K562 (cell line): ENCODE data around the gene SUCO. TPM values are rescaled to one million over a fixed set of nuclear protein-coding genes. Genes with fewer than 3 reads are reported as not detected.
A peak's percentile ranks its signal among the peaks of the same experiment; 100 is the strongest.

Source experiments
- ATAC-seq: fragments of 200-7000 bp; cut with Tn5 transposase; 3 replicates; pipeline ENCODE4 v1.9.1; 2020; ENCODE audit warnings: moderate library complexity
- BruUV-seq: library from RNA; stranded (reverse); fragments of 400-500 nt; replicated peaks from 2 replicates; lab custom pipeline; 2021; lab: Mats Ljungman, UMichigan
- CTCF ChIA-PET: fragments of 300-600 bp; formaldehyde crosslinking; extraction: SDS; loops from one replicate; lab custom pipeline; 2021; ENCODE audit warnings: low intra/inter-chr PET ratio; lab: Yijun Ruan, JAX
- POLR2A ChIA-PET: fragments of 300-600, 350-650 bp; sonication (Branson Sonifier 250); formaldehyde crosslinking; extraction: SDS; loops from one replicate; lab custom pipeline; 2021; ENCODE audit warnings: antibody characterized with exemption, inconsistent platforms; lab: Yijun Ruan, JAX
- DNase-seq, 4 experiments: peaks; one replicate each; pipeline versions ENCODE4 v3.0.0 to v3.0.0-alpha.2; 2011 to 2018; ENCODE audit warnings: low spot score in 3 of 4, mixed read lengths in 3 of 4; ENCODE audit errors: extremely low read depth in 1 of 4
- FAIRE-seq: peaks from 2 replicates; lab custom pipeline; 2011; peaks lifted over from hg19 to GRCh38; lab: Jason Lieb, UNC
- H2AFZ ChIP-seq: 2 replicates; pipeline ENCODE4 v1.6.0; 2011; ENCODE audit warnings: low read depth, low read length, control low read depth, inconsistent platforms
- H3K27ac ChIP-seq: fragments of 200-600 bp; 3 replicates; pipeline ENCODE4 v1.8.0; 2011; ENCODE audit warnings: low read depth, mild to moderate bottlenecking, control low read depth, inconsistent platforms, low read length, moderate library complexity, mixed read lengths; ENCODE audit errors: extremely low read depth
- H3K27me3 ChIP-seq, 2 experiments: fragments of 300-600 bp in 1 of 2; 2 replicates in 1 of 2; 3 replicates in 1 of 2; pipeline versions ENCODE4 v1.6.0 to v1.8.0; 2011; ENCODE audit warnings: inconsistent platforms in 2 of 2, low read length in 2 of 2, mild to moderate bottlenecking in 1 of 2, mixed read lengths in 1 of 2, moderate library complexity in 1 of 2; ENCODE audit not compliant: control insufficient read depth in 2 of 2, insufficient read depth in 2 of 2
- H3K36me3 ChIP-seq: fragments of 300-600 bp; 3 replicates; pipeline ENCODE4 v1.8.0; 2011; ENCODE audit warnings: mild to moderate bottlenecking, low read length, inconsistent platforms; ENCODE audit not compliant: control insufficient read depth, insufficient read depth
- H3K4me1 ChIP-seq, 2 experiments: fragments of 200-600 bp in 1 of 2; replicated peaks in 1 of 2; 2 replicates in 1 of 2; 3 replicates in 1 of 2; pipeline versions ENCODE4 v1.5.1 to v1.8.0; 2011; ENCODE audit warnings: inconsistent platforms in 2 of 2, low read length in 2 of 2, mild to moderate bottlenecking in 1 of 2, mixed read lengths in 1 of 2, moderate library complexity in 1 of 2; ENCODE audit not compliant: control insufficient read depth in 2 of 2, insufficient read depth in 2 of 2
- H3K4me2 ChIP-seq: 2 replicates; pipeline ENCODE4 v1.6.1; 2011; ENCODE audit warnings: low read length, control low read depth, inconsistent platforms, mixed read lengths; ENCODE audit not compliant: insufficient read depth
- H3K4me3 ChIP-seq: fragments of 200-600 bp; sonication (generic), shearing (Covaris generic); 2 replicates; pipeline ENCODE4 v1.5.1; 2016; ENCODE audit warnings: control low read depth, inconsistent platforms
- H3K79me2 ChIP-seq: fragments of 200-600 bp; 3 replicates; pipeline ENCODE4 v1.8.0; 2011; ENCODE audit warnings: low read length, inconsistent platforms; ENCODE audit not compliant: control insufficient read depth, insufficient read depth
- H3K9ac ChIP-seq, 2 experiments: 2 replicates each; pipeline versions ENCODE4 v1.6.0 to v1.6.1; 2011; ENCODE audit warnings: low read depth in 2 of 2, low read length in 2 of 2, control low read depth in 1 of 2, inconsistent platforms in 1 of 2, mild to moderate bottlenecking in 1 of 2, mixed read lengths in 1 of 2; ENCODE audit not compliant: insufficient read depth in 1 of 2
- H3K9me1 ChIP-seq: one replicate; pipeline ENCODE4 v1.6.0; 2011; ENCODE audit warnings: inconsistent platforms, mild to moderate bottlenecking, low read length, moderate library complexity; ENCODE audit not compliant: control insufficient read depth, insufficient read depth
- H3K9me3 ChIP-seq: replicated peaks from 2 replicates; pipeline ENCODE4 v1.5.1; 2011; ENCODE audit warnings: low read depth, low read length, inconsistent platforms; ENCODE audit not compliant: control insufficient read depth, insufficient read depth
- H4K20me1 ChIP-seq: replicated peaks from 2 replicates; pipeline ENCODE4 v1.6.1; 2011; ENCODE audit warnings: low read length, inconsistent platforms, mixed read lengths; ENCODE audit not compliant: control insufficient read depth, insufficient read depth
- FIP1L1 ChIP-seq: fragments of 200-400 bp; formaldehyde crosslinking; IDR thresholded peaks from 2 replicates; pipeline ENCODE4 v1.6.1; 2018; ENCODE audit warnings: mild to moderate bottlenecking, low read depth, low read length; ENCODE audit not compliant: poor library complexity, severe bottlenecking
- NFIC ChIP-seq: fragments of 450-650 bp; IDR thresholded peaks from 2 replicates; pipeline ENCODE4 v1.6.1; 2017; ENCODE audit warnings: mild to moderate bottlenecking, inconsistent platforms
- RBBP5 ChIP-seq: fragments of 200-600 bp; sonication (generic); IDR thresholded peaks from 2 replicates; pipeline ENCODE4 v1.6.1; 2012; ENCODE audit warnings: borderline replicate concordance, mild to moderate bottlenecking, low read length, control low read depth, inconsistent platforms; ENCODE audit not compliant: insufficient read depth, poor library complexity, severe bottlenecking
- WGBS: fragments of 100-300 bp; shearing (Covaris generic); methylation state at CpG from one replicate; pipeline ENCODE4 v1.1.6; 2016; ENCODE audit warnings: low coverage, mixed read lengths; ENCODE audit not compliant: insufficient coverage; ENCODE audit errors: missing lambda C conversion rate; 5-methylcytosine and 5-hydroxymethylcytosine counted together
- in situ Hi-C: fragments of 300-500 bp; cut with MboI; formaldehyde crosslinking; loops from 4 replicates; pipeline ENCODE4 v1.15.0; 2018; ENCODE audit warnings: inconsistent platforms, mixed read lengths
- intact Hi-C: fragments of 100-400 bp; cut with micrococcal nuclease; formaldehyde crosslinking; loops from 2 replicates; pipeline ENCODE4 v1.14.2; 2022
- polyA plus RNA-seq, 8 experiments: library from polyadenylated mRNA; depleted of rRNA in 4 of 8; stranded (reverse) in 5 of 8; unstranded in 3 of 8; fragments of >200 nt; fragmentation: Nextera tagmentation in 2 of 8; fragmentation: Illumina TruSeq in 1 of 8; extraction: Ambion mirVana in 2 of 8; extraction: Trizol in 1 of 8; gene quantifications; 2 replicates each; pipeline versions ENCODE4 v1.2.1 to v1.2.3, GENCODE V29; 2011 to 2014; ENCODE audit warnings: inconsistent platforms in 1 of 8, missing spikeins in 1 of 8
- total RNA-seq, 7 experiments: library from RNA; depleted of rRNA in 6 of 7; stranded (reverse); fragments of >200 nt in 6 of 7; fragmentation: Illumina TruSeq in 2 of 7; extraction: Trizol in 2 of 7; gene quantifications; 2 replicates each; pipeline versions ENCODE4 v1.2.1 to v1.2.3, GENCODE V29; 2011 to 2021; ENCODE audit warnings: low replicate concordance in 1 of 7
- TF ChIP-seq, protein P1 (sequence below): fragments of 250-450 bp; sonication (Bioruptor Pico); IDR thresholded peaks from 2 replicates; pipeline ENCODE4 v1.8.0; 2022; ENCODE audit warnings: moderate library complexity, mild to moderate bottlenecking, inconsistent platforms

Gene SUCO
- total and polyA plus RNA-seq, 9 of the 15 experiments (the other 6 are each of a cell fraction or from before 2014, with no cell fraction given) = 2.5 to 20.6 (median 14.3) TPM

DNA sequence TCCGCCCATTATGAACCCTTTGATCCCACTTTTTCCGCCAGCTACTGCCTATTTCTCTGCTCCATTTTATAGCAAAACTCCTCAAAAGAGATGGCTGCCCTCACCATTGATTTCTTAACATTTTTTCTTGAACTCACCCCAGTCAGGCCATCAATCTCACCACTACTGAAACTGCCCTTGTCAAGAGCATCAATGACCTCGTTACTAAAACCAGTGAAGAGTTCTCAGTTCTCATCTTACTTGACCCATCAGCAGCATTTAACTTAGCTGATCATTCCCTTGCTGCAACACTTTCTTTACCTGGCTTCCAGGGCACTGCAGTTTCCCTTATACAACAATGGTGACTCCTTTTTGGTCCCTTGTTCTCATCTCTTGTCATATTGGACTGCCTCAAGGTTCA is 90.8 kb downstream of the SUCO start:
- no peak for FAIRE-seq
- Histone ChIP-seq H3K27me3 (no peaks in the 10 kb centered on the region), H3K9me1 (no peaks in the 10 kb centered on the region), H3K4me3 (no peak overlapping the region), H3K27ac (no peak overlapping the region), H3K9me3 (peaks cover 5% of the 10 kb centered on the region), H4K20me1 (no peaks in the 10 kb centered on the region), H3K4me1 (no peaks in the 10 kb centered on the region), H2AFZ (no peak overlapping the region), H3K4me2 (no peak overlapping the region), H3K79me2 (no peaks in the 10 kb centered on the region), H3K36me3 (no peaks in the 10 kb centered on the region), H3K9ac (no peak overlapping the region)
- intact Hi-C loops (no loop called here), in situ Hi-C loops (no loop called here)
- TF ChIP-seq FIP1L1 = no peak
- TF ChIP-seq, protein P1, sequence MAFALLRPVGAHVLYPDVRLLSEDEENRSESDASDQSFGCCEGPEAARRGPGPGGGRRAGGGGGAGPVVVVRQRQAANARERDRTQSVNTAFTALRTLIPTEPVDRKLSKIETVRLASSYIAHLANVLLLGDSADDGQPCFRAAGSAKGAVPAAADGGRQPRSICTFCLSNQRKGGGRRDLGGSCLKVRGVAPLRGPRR (CRISPR knock-in tag) = no peak
- BruUV-seq = no TSS peak
- ChIA-PET CTCF (no interaction called here), POLR2A (no interaction called here)
- no peak for ATAC-seq
- WGBS = 25% methylated on average over 3 of the region's 3 CpGs
- no peak for DNase-seq

DNA sequence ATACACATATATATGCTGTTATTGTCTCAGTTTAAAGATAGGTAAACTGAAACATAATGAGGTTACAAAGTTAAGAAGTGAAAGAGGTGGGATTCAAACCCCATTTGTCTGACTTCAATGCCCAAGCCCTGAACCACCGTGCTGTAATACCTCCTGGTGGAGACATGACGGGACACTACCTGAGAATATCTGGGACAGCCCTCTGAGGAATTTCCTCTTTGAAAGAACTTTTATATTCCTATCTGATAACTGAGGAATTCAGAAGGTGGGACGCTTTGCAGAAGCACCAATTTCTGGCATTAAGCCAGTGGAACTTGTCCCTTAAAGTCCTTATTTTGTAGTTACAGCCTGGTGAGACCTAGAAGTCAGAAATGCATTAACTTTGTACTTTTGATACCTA is 93.9 kb downstream of the SUCO start:
- 0% methylated on average over 3 of the region's 3 CpGs for WGBS

More for the DNA sequence above, 93.9 kb downstream of the SUCO start:
- H2AFZ ChIP-seq = no peak overlapping the region
- no peaks in the 10 kb centered on the region for H3K27me3 ChIP-seq
- CTCF ChIA-PET = no interaction called here
- no peaks in the 10 kb centered on the region for H4K20me1 ChIP-seq
- H3K27ac ChIP-seq = no peak overlapping the region
- H3K4me1 ChIP-seq = no peaks in the 10 kb centered on the region; a peak in 1 of 5 replicates
- no peak overlapping the region for H3K4me3 ChIP-seq
- no peaks in the 10 kb centered on the region for H3K9me3 ChIP-seq
- ATAC-seq (no peak), FAIRE-seq (no peak), DNase-seq (no peak)
- POLR2A ChIA-PET = no interaction called here
- in situ Hi-C loops (no loop called here), intact Hi-C loops (no loop called here)
- H3K4me2 ChIP-seq = no peak overlapping the region
- BruUV-seq = no TSS peak
- TF ChIP-seq NFIC (peak; percentile 73), RBBP5 (no peak)
- H3K36me3 ChIP-seq = no peaks in the 10 kb centered on the region
- no peaks in the 10 kb centered on the region for H3K79me2 ChIP-seq
- no peak overlapping the region for H3K9ac ChIP-seq
- no peaks in the 10 kb centered on the region for H3K9me1 ChIP-seq
